Dermis microvascular lymphatic vessel endothelial cell (primary cell): ENCODE measurements around the gene OR6K2. TPM values are rescaled to one million over a fixed set of nuclear protein-coding genes. Genes with fewer than 3 reads are reported as not detected.

ENCODE experiments used
- DNase-seq, 2 donors: peaks; one replicate each; pipeline versions ENCODE4 v3.0.0 to v3.0.0-alpha.2; 2010; ENCODE audit warnings: low read depth in 2 of 2
- total RNA-seq: library from RNA; depleted of rRNA; stranded (reverse); fragments of >200 nt; gene quantifications from 2 replicates; pipeline ENCODE4 v1.2.1, GENCODE V29; 2014

OR6K2 gene
- total RNA-seq, 1 donor from 2014 or later = not detected

GRCh38 chr1:158686111-158687009 lies 14.1 kb downstream of the OR6K2 start, which contains the start of gene SPTA1:
Gene SPTA1 (minus strand): TSS chr1:158686715. CDS start chr1:158686517, 198 bp downstream.
- DNase-seq = no peak

GRCh38 chr1:158685085-158685484 lies 15.4 kb downstream of the OR6K2 start:
- DNase-seq = no peak

GRCh38 chr1:158681606-158682005 lies 18.8 kb downstream of the OR6K2 start:
- DNase-seq = no peak

- DNase-seq = no peak
These were observed 21.2 kb downstream of the OR6K2 start for GRCh38 chr1:158679289-158679688.

- DNase-seq = no peak
These were observed 24.7 kb downstream of the OR6K2 start for GRCh38 chr1:158675563-158676323.

GRCh38 chr1:158674302-158674701 lies 26.1 kb downstream of the OR6K2 start:
- no peak for DNase-seq

- DNase-seq = no peak
These were observed 34.4 kb downstream of the OR6K2 start for GRCh38 chr1:158666037-158666436.

GRCh38 chr1:158654571-158654970 lies 45.9 kb downstream of the OR6K2 start:
- peak; percentile 57 to 81 for DNase-seq

- DNase-seq = no peak
These were observed 46.4 kb downstream of the OR6K2 start for GRCh38 chr1:158654086-158654485.

GRCh38 chr1:158652721-158653334 lies 47.6 kb downstream of the OR6K2 start:
- no peak for DNase-seq

Other genes starting within 250 kb of the OR6K2 start
- not detected in 2 replicates for gene OR10K1, start 238.8 kb downstream of the OR6K2 start, total RNA-seq
- gene OR10R2, start 228.4 kb downstream of the OR6K2 start, total RNA-seq = not detected in 2 replicates
- not detected in 2 replicates for gene OR6Y1, start 146.2 kb downstream of the OR6K2 start, total RNA-seq
- gene OR6P1, start 130.1 kb downstream of the OR6K2 start, total RNA-seq = not detected in 2 replicates
- gene OR10X1, start 120.8 kb downstream of the OR6K2 start, total RNA-seq = not detected in 2 replicates
- not detected in 2 replicates for gene OR10Z1, start 95.4 kb downstream of the OR6K2 start, total RNA-seq
- 1.3 and 2.0 TPM in 2 replicates for gene SPTA1, start 13.9 kb downstream of the OR6K2 start, total RNA-seq
- not detected in 2 replicates for gene OR6K3, start 20.1 kb upstream of the OR6K2 start, total RNA-seq
- gene OR6K6, start 54.1 kb upstream of the OR6K2 start, total RNA-seq = not detected in 2 replicates
- gene OR6N1, start 71.5 kb upstream of the OR6K2 start, total RNA-seq = not detected in 2 replicates
- not detected in 2 replicates for gene OR6N2, start 80.6 kb upstream of the OR6K2 start, total RNA-seq
- not detected in 2 replicates for gene MNDA, start 130.7 kb upstream of the OR6K2 start, total RNA-seq
- gene PYHIN1, start 230.9 kb upstream of the OR6K2 start, total RNA-seq = not detected in 2 replicates